PC-3 (cell line): ENCODE results near the gene FAM118B. TPM values are rescaled to one million over a fixed set of nuclear protein-coding genes. Genes with fewer than 3 reads are reported as not detected.

Source experiments
- ATAC-seq: fragments of 200-7000 bp; cut with Tn5 transposase; 2 replicates; pipeline ENCODE4 v1.9.1; 2020; ENCODE audit warnings: mild to moderate bottlenecking, moderate library complexity
- BruUV-seq: library from RNA; stranded (reverse); fragments of 400-500 nt; replicated peaks from 2 replicates; lab custom pipeline; 2021; lab: Mats Ljungman, UMichigan
- CTCF ChIA-PET: fragments of 300-600 bp; sonication (Branson Sonifier 250); formaldehyde crosslinking; loops from one replicate; lab custom pipeline; 2022; ENCODE audit warnings: antibody characterized with exemption; lab: Charles Lee
- POLR2A ChIA-PET: fragments of 300-600 bp; sonication (Branson Sonifier 250); formaldehyde crosslinking; loops from one replicate; lab custom pipeline; 2022; ENCODE audit warnings: antibody characterized with exemption; ENCODE audit not compliant: unreplicated experiment; lab: Charles Lee
- DNase-seq: peaks from one replicate; pipeline ENCODE4 v3.0.0-alpha.2; 2015
- H2AFZ ChIP-seq: fragments of 300-600 bp; sonication (generic); 2 replicates; pipeline ENCODE4 v1.6.0; 2016; ENCODE audit warnings: antibody characterized with exemption, low read length
- H3F3A ChIP-seq: fragments of 300-600 bp; sonication (generic); one replicate; pipeline ENCODE4 v1.6.0; 2017; ENCODE audit warnings: antibody characterized with exemption, low read length, control low read depth, mild to moderate bottlenecking; ENCODE audit not compliant: unreplicated experiment
- H3K27ac ChIP-seq: fragments of 300-600 bp; sonication (generic); 2 replicates; pipeline ENCODE4 v1.5.1; 2016; ENCODE audit warnings: mild to moderate bottlenecking, low read length
- H3K27me3 ChIP-seq: fragments of 300-600 bp; sonication (generic); 2 replicates; pipeline ENCODE4 v1.6.1; 2016; ENCODE audit warnings: low read length, mixed read lengths
- H3K36me3 ChIP-seq: fragments of 300-600 bp; sonication (generic); 2 replicates; pipeline ENCODE4 v1.6.1; 2016; ENCODE audit warnings: low read depth, mixed run types, low read length, mixed read lengths
- H3K4me1 ChIP-seq: fragments of 300-600 bp; sonication (generic); 2 replicates; pipeline ENCODE4 v1.5.1; 2016; ENCODE audit warnings: low read length; ENCODE audit not compliant: insufficient read depth
- H3K4me2 ChIP-seq: fragments of 300-600 bp; sonication (generic); 2 replicates; pipeline ENCODE4 v1.6.0; 2016; ENCODE audit warnings: low read length
- H3K4me3 ChIP-seq: fragments of 300-600 bp; sonication (generic); 2 replicates; pipeline ENCODE4 v1.5.1; 2016; ENCODE audit warnings: mild to moderate bottlenecking, low read length, mixed read lengths
- H3K79me2 ChIP-seq: fragments of 300-600 bp; sonication (generic); 2 replicates; pipeline ENCODE4 v1.6.1; 2017; ENCODE audit warnings: low read length, mixed read lengths
- H3K9ac ChIP-seq: fragments of 300-600 bp; sonication (generic); 2 replicates; pipeline ENCODE4 v1.6.0; 2016; ENCODE audit warnings: mild to moderate bottlenecking, low read length
- H3K9me2 ChIP-seq: fragments of 300-600 bp; sonication (generic); replicated peaks from 2 replicates; pipeline ENCODE4 v1.6.1; 2016; ENCODE audit warnings: mixed run types, low read length, mixed read lengths
- H3K9me3 ChIP-seq: fragments of 300-600 bp; sonication (generic); 2 replicates; pipeline ENCODE4 v1.6.1; 2016; ENCODE audit warnings: low read length, mixed read lengths
- H4K20me1 ChIP-seq: fragments of 300-600 bp; sonication (generic); 2 replicates; pipeline ENCODE4 v1.6.1; 2016; ENCODE audit warnings: low read length, mixed read lengths
- EZH2 ChIP-seq: fragments of 300-600 bp; sonication (generic); IDR thresholded peaks from one replicate; pipeline ENCODE4 v1.6.1; 2017; ENCODE audit warnings: antibody characterized with exemption, mild to moderate bottlenecking, low read length; ENCODE audit not compliant: unreplicated experiment
- EZH2phosphoT487 ChIP-seq: fragments of 300-600 bp; sonication (generic); IDR thresholded peaks from 2 replicates; pipeline ENCODE4 v1.6.1; 2018; ENCODE audit warnings: mild to moderate bottlenecking, antibody characterized with exemption, low read length, borderline replicate concordance
- intact Hi-C: fragments of 100-400 bp; cut with micrococcal nuclease; formaldehyde crosslinking; loops from 2 replicates; pipeline ENCODE4 v1.9.0; 2023
- total RNA-seq: library from RNA; depleted of rRNA; stranded (reverse); fragments of >200 nt; gene quantifications from 2 replicates; pipeline ENCODE4 v1.2.3, GENCODE V29; 2014
- TF ChIP-seq, protein P1 (sequence below): fragments of 300-600 bp; sonication (generic); conservative IDR thresholded peaks from 2 replicates; pipeline ENCODE4 v1.5.1; 2017; ENCODE audit warnings: antibody characterized with exemption, low read depth, mild to moderate bottlenecking, low read length

Gene FAM118B
- total RNA-seq, 1 experiment from 2014 or later, result 24.3 TPM

DNA sequence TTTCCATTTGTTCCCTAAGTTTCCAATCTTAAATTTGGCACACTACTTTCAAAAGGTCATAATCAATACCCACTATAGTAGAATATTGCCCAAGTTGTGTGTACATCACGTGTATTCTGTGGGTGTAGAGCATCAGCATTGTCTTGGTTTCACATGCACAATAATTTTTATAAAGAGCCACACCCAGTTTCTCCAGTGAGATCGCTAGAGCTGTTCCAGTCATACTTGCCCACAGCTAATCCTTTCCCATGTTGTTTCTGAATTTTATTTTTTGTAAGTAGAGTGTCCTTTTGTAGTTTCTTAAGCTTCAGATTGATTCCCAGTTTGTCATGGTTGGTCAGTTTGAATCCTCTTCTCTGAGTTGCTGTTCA, 13.7 kb downstream of the FAM118B start:
- no peak overlapping the region for H2AFZ ChIP-seq
- H3K4me1 ChIP-seq, result no peaks in the 10 kb centered on the region
- ChIA-PET CTCF (interaction anchor here (0.6 kb wide), 2 partner anchors 163 to 165 kb away, joined by 3 to 4 read pairs; no protein-coding TSS in a partner anchor), POLR2A (interaction anchor here (0.6 kb wide), 1 partner anchor 598 kb away, joined by 3 read pairs; no protein-coding TSS in a partner anchor)
- H3K36me3 ChIP-seq, result no peaks in the 10 kb centered on the region
- H3K9me2 ChIP-seq, result no peaks in the 10 kb centered on the region
- H4K20me1 ChIP-seq, result no peaks in the 10 kb centered on the region
- intact Hi-C loops, result no loop called here
- no peak for TF ChIP-seq EZH2
- TF ChIP-seq, protein P1, sequence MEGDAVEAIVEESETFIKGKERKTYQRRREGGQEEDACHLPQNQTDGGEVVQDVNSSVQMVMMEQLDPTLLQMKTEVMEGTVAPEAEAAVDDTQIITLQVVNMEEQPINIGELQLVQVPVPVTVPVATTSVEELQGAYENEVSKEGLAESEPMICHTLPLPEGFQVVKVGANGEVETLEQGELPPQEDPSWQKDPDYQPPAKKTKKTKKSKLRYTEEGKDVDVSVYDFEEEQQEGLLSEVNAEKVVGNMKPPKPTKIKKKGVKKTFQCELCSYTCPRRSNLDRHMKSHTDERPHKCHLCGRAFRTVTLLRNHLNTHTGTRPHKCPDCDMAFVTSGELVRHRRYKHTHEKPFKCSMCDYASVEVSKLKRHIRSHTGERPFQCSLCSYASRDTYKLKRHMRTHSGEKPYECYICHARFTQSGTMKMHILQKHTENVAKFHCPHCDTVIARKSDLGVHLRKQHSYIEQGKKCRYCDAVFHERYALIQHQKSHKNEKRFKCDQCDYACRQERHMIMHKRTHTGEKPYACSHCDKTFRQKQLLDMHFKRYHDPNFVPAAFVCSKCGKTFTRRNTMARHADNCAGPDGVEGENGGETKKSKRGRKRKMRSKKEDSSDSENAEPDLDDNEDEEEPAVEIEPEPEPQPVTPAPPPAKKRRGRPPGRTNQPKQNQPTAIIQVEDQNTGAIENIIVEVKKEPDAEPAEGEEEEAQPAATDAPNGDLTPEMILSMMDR, result no peak
- no peak for TF ChIP-seq EZH2phosphoT487
- H3K9me3 ChIP-seq, result no peaks in the 10 kb centered on the region
- DNase-seq (no peak), ATAC-seq (no peak)
- H3K79me2 ChIP-seq, result peaks cover 58% of the 10 kb centered on the region
- H3F3A ChIP-seq, result no peaks in the 10 kb centered on the region
- H3K27ac ChIP-seq, result no peak overlapping the region
- no peak overlapping the region for H3K4me3 ChIP-seq
- no peak overlapping the region for H3K4me2 ChIP-seq
- H3K9ac ChIP-seq, result no peak overlapping the region
- BruUV-seq, result no TSS peak
- H3K27me3 ChIP-seq, result no peaks in the 10 kb centered on the region

DNA sequence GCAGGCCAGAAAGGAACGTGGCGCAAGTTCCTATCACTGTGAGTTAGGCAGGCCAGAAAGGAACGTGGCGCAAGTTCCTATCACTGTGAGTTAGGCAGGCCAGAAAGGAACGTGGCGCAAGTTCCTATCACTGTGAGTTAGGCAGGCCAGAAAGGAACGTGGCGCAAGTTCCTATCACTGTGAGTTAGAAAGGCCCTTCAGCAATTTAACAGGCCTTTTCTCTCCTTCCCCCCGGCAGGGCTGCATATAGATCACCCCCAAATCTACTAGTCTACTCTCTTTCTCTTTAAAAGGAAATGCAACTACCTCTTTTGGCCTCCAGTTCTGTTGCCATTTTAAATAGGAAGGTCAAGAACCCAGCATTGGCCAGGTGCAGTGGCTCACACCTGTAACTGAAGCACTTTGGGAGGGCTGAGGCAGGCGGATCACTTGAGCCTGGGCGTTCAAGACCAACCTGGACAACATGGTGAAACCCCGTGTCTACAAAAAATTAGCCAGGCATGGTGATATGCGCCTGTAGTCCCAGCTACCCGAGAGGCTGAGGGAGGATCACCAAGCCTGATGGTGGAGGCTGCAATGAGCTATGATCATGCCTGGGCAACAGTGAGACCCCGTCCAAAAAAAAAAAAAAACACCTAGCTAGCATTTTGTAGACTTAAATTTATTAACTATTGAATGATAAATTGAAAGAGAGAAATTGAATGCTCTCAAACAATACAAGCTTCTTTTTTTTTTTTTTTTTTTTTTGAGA, 14.9 kb downstream of the FAM118B start:
- BruUV-seq, result no TSS peak
- Histone ChIP-seq H4K20me1 (no peaks in the 10 kb centered on the region), H3K79me2 (peaks cover 46% of the 10 kb centered on the region), H3K9me2 (no peaks in the 10 kb centered on the region), H3F3A (no peaks in the 10 kb centered on the region), H3K4me2 (no peak overlapping the region), H3K9ac (no peak overlapping the region), H2AFZ (no peak overlapping the region), H3K9me3 (no peaks in the 10 kb centered on the region), H3K4me3 (no peak overlapping the region), H3K27me3 (no peaks in the 10 kb centered on the region), H3K36me3 (no peaks in the 10 kb centered on the region), H3K4me1 (peaks cover 4% of the 10 kb centered on the region), H3K27ac (no peak overlapping the region)
- ChIA-PET CTCF (no interaction called here), POLR2A (interaction anchor here (0.6 to 0.8 kb wide), 5 partner anchors 13 to 340 kb away, joined by 4 to 23 read pairs (median 5); partner anchors contain the start of gene FAM118B)
- ATAC-seq (no peak), DNase-seq (no peak)
- intact Hi-C loops, result no loop called here
- TF ChIP-seq EZH2 (no peak), EZH2phosphoT487 (no peak)
- TF ChIP-seq, protein P1, result no peak
